ENCODE results near the gene PREP.

DNA sequence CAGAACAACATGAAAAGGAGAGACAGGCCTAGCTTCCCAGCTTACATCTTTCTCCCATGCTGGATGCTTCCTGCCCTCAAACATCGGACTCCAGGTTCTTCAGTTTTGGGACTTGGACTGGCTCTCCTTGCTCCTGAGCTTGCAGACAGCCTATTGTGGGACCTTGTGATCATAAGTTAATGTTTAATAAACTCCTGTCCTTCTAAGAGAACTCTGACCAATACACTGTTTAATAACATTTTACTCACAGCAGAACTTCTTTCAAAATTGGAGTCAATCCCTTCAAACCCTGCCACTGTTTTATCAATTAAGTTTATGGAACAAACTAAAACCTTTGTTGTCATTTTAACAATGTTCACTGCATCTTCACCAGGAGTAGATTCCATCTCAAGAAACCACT is 111.4 kb downstream of the PREP start:
- TF ChIP-seq POLR2AphosphoS5 (IDR thresholded peaks at IDR 0.05) (no peak), POLR2A (IDR thresholded peaks at IDR 0.05) (no peak), EP300 (IDR thresholded peaks at IDR 0.05; ENCODE audit: low read depth) (no peak)
- TF ChIP-seq, protein P1, sequence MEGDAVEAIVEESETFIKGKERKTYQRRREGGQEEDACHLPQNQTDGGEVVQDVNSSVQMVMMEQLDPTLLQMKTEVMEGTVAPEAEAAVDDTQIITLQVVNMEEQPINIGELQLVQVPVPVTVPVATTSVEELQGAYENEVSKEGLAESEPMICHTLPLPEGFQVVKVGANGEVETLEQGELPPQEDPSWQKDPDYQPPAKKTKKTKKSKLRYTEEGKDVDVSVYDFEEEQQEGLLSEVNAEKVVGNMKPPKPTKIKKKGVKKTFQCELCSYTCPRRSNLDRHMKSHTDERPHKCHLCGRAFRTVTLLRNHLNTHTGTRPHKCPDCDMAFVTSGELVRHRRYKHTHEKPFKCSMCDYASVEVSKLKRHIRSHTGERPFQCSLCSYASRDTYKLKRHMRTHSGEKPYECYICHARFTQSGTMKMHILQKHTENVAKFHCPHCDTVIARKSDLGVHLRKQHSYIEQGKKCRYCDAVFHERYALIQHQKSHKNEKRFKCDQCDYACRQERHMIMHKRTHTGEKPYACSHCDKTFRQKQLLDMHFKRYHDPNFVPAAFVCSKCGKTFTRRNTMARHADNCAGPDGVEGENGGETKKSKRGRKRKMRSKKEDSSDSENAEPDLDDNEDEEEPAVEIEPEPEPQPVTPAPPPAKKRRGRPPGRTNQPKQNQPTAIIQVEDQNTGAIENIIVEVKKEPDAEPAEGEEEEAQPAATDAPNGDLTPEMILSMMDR (IDR thresholded peaks at IDR 0.05) = no peak
